A375 (cell line): ENCODE data around the gene AHI1. TPM values are rescaled to one million over a fixed set of nuclear protein-coding genes. Genes with fewer than 3 reads are reported as not detected.

Experiments used
- small RNA-seq: library from RNA; depleted of rRNA; stranded (forward); fragments of <200 nt; gene quantifications from one replicate; pipeline ENCODE3, GENCODE V24; 2014
- total RNA-seq: library from RNA; depleted of rRNA; stranded (reverse); fragments of >200 nt; shearing (Covaris generic); gene quantifications from 2 replicates; pipeline ENCODE4 v1.2.3, GENCODE V29; 2014; rRNA removed

Gene AHI1
- total RNA-seq, result 13.8 and 14.8 TPM in 2 replicates

GRCh38 chr6:135497412-135498184 lies at the start of gene AHI1:
Gene AHI1, minus strand, starts transcription at chr6:135497740. Its CDS starts 5,503 bp downstream, at chr6:135492237.

Small RNAs within 50 kb of the gene (small RNA-seq; reads per million reads assigned to genes)
- gene MIR548A2, result not detected
- gene RF00019, result not detected
